Activated CD8-positive, alpha-beta T cell treated with anti-CD3 and anti-CD28 coated beads for 36 hours (primary cell): ENCODE data around the gene FSD1. TPM values are rescaled to one million over a fixed set of nuclear protein-coding genes. Genes with fewer than 3 reads are reported as not detected.
"Not testable (repeated sequence)": the region's sequence is repeated elsewhere in the genome, so short reads cannot be mapped to it uniquely, and the experiment has no call there.

Experiments used
- ATAC-seq: fragments of 200-7000 bp; cut with Tn5 transposase; one replicate; pipeline ENCODE4 v1.10.0; 2021; ENCODE audit warnings: mild to moderate bottlenecking, moderate library complexity
- CTCF ChIA-PET: fragments of 350-600 bp; sonication (Branson Sonifier 250); formaldehyde crosslinking; loops from one replicate; lab custom pipeline; 2021; ENCODE audit warnings: antibody characterized with exemption; lab: Charles Lee
- POLR2A ChIA-PET: fragments of 350-600 bp; sonication (Branson Sonifier 250); formaldehyde crosslinking; loops from one replicate; lab custom pipeline; 2021; ENCODE audit warnings: antibody characterized with exemption; lab: Charles Lee
- DNase-seq: peaks from one replicate; pipeline ENCODE4 v3.0.0-alpha.2; 2020
- H3K27ac Mint-ChIP-seq: one replicate; pipeline ENCODE4 v1.8.0; 2021; ENCODE audit warnings: mild to moderate bottlenecking, mixed read lengths
- H3K27me3 Mint-ChIP-seq: one replicate; pipeline ENCODE4 v1.8.0; 2021; ENCODE audit warnings: mixed read lengths
- H3K36me3 Mint-ChIP-seq: one replicate; pipeline ENCODE4 v1.8.0; 2021; ENCODE audit warnings: low read depth, mixed read lengths
- H3K4me1 Mint-ChIP-seq: one replicate; pipeline ENCODE4 v1.8.0; 2021; ENCODE audit warnings: low read depth, mixed read lengths
- H3K4me3 Mint-ChIP-seq: one replicate; pipeline ENCODE4 v1.8.0; 2021; ENCODE audit warnings: mild to moderate bottlenecking, moderate library complexity, mixed read lengths
- H3K9me3 Mint-ChIP-seq: one replicate; pipeline ENCODE4 v1.8.0; 2021; ENCODE audit warnings: mixed read lengths
- CTCF ChIP-seq: fragments of 200-600 bp; IDR thresholded peaks from one replicate; pipeline ENCODE4 v1.8.0; 2022; ENCODE audit warnings: antibody characterized with exemption, mild to moderate bottlenecking
- intact Hi-C: fragments of 100-400 bp; cut with micrococcal nuclease; formaldehyde crosslinking; loops from one replicate; pipeline ENCODE4 v1.10.0; 2022
- total RNA-seq, 2 experiments: library from RNA; stranded (reverse); gene quantifications; one replicate each; pipeline ENCODE4 v1.2.3, GENCODE V29; 2021

The FSD1 gene
- total RNA-seq, 2 experiments from 2014 or later, result 19.7 to 22.0 TPM

DNA sequence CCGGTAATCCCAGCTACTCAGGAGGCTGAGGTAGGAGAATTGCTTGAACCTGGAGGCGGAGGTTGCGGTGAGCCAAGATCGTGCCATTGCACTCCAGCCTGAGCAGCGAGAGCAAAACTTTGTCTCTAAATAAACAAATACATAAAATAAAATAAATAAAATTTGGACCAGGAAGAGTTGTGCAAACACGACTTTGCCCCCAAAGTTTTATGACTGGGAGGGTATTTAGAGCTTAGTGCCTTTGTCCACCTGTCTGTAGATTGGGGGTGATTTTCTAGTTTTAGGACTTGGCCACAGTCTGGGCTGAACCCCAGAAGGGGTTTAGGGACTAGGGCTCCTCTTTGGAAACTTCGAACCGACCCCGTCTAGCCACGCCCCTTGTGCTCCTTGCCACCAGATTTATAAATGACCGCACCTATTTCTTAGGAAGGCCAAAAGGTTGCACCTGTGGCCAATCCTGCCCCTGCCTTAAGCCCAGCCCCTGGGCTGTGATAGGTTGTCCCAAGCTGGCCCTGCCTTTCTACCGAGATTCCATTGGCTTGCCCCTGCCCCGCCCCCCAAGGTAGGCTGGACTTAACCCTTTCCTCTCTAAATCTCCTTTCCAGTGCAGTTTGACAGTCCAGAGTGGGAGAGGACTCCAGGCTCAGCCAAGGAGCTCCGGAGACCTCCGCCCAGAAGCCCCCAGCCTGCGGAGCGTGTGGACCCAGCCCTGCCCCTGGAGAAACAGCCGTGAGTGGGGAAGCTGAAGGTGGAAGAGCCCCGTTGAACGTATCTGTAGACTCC lies 20.0 kb upstream of the FSD1 start:
- H3K36me3 Mint-ChIP-seq, result no peaks in the 10 kb centered on the region
- peaks cover 3% of the 10 kb centered on the region for H3K4me1 Mint-ChIP-seq
- H3K27ac Mint-ChIP-seq, result no peak overlapping the region
- peaks cover 10% of the 10 kb centered on the region for H3K27me3 Mint-ChIP-seq
- H3K4me3 Mint-ChIP-seq, result no peak overlapping the region
- H3K9me3 Mint-ChIP-seq, result no peaks in the 10 kb centered on the region
- ATAC-seq (peak; percentile 53), DNase-seq (no peak)
- CTCF ChIA-PET, result interaction anchor here (0.9 to 1.2 kb wide), 3 partner anchors 18 to 96 kb away, joined by 3 to 5 read pairs (median 4); no protein-coding TSS in a partner anchor
- POLR2A ChIA-PET, result no interaction called here
- TF ChIP-seq CTCF, result no peak
- intact Hi-C loops, result no loop called here

DNA sequence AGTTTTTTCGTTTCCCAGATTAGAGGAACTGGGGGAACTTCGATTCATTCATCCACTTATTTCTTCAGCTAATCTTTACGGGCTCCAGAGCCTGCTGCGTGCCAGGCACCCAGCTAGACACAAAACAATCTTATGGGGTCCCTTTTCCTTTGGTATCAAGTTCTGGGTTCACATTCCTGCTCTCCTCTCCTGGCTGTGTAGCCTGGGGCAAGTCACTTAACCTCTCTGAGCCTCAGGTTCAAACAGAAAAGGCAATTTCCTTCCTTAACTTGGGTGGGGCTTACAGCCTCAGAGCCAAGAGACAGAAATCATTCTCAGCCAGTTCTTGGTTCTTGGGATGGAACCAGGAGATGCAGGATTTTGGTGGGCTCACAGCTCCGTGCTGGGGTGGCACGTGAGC lies 19.4 kb upstream of the FSD1 start:
- no peak for ATAC-seq
- H3K9me3 Mint-ChIP-seq, result no peaks in the 10 kb centered on the region
- ChIA-PET CTCF (interaction anchor here (0.9 to 1.2 kb wide), 2 partner anchors 18 to 68 kb away, joined by 4 to 5 read pairs; no protein-coding TSS in a partner anchor), POLR2A (no interaction called here)
- no peaks in the 10 kb centered on the region for H3K4me1 Mint-ChIP-seq
- H3K27ac Mint-ChIP-seq, result no peak overlapping the region
- H3K27me3 Mint-ChIP-seq, result peaks cover 7% of the 10 kb centered on the region
- no peak for DNase-seq
- no peaks in the 10 kb centered on the region for H3K36me3 Mint-ChIP-seq
- H3K4me3 Mint-ChIP-seq, result no peak overlapping the region
- intact Hi-C loops, result no loop called here
- no peak for TF ChIP-seq CTCF

DNA sequence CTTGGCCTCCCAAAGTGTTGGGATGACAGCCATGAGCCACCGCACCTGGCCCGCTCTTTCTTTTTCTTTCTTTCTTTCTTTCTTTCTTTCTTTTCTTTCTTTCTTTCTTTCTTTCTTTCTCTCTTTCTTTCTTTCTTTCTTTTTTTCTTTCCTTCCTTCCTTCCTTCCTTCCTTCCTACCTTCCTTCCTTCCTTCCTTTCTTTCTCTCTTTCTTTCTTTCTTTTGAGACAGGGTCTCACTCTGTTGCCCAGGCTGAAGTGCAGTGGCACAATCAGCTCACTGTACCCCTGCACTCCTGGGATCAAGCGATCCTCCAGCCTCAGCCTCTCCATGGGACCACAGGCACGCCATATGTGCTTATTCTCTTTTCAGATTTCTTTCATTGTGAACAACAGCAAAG lies 18.3 kb upstream of the FSD1 start:
- H3K4me1 Mint-ChIP-seq, CTCF ChIA-PET, DNase-seq, H3K4me3 Mint-ChIP-seq, H3K9me3 Mint-ChIP-seq, H3K27ac Mint-ChIP-seq, intact Hi-C loops, H3K36me3 Mint-ChIP-seq, POLR2A ChIA-PET, H3K27me3 Mint-ChIP-seq, ATAC-seq: not testable (repeated sequence)

DNA sequence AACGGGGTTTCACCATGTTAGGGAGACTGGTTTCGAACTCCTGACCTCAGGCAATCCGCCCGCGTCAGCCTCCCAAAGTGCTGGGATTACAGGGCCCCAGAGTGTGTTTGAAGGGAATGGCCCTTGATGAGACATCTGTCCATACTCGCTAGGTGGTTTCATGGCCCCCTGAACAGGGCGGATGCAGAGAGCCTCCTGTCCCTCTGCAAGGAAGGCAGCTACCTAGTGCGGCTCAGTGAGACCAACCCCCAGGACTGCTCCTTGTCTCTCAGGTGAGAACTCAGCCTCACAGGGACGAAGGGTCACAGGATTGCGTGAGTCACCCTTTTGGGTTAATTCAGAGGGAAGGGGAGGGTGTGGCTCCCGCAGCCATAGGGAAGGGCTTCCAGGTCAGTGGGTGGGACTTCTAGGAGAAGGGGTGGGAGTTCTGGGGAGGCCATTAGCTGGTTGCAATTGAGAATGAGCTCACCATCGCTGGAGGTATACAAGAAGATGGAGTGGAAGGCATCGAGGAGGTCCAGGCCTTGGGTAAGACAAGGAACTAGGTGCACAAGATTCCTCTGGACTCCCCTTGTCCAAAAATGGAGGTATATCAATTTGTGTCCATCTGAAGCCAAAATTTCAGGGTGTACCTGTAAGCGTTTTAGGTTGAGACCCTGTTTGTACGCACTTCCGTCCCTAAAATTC lies 16.2 kb upstream of the FSD1 start:
- no peaks in the 10 kb centered on the region for H3K36me3 Mint-ChIP-seq
- DNase-seq (no peak), ATAC-seq (no peak)
- no peaks in the 10 kb centered on the region for H3K27me3 Mint-ChIP-seq
- H3K27ac Mint-ChIP-seq, result no peak overlapping the region
- H3K4me1 Mint-ChIP-seq, result no peaks in the 10 kb centered on the region
- POLR2A ChIA-PET, result interaction anchor here (0.7 kb wide), 1 partner anchor 45 kb away, joined by 3 read pairs; no protein-coding TSS in a partner anchor
- H3K9me3 Mint-ChIP-seq, result no peaks in the 10 kb centered on the region
- CTCF ChIA-PET, result no interaction called here
- TF ChIP-seq CTCF, result no peak
- no peak overlapping the region for H3K4me3 Mint-ChIP-seq
- intact Hi-C loops, result no loop called here

DNA sequence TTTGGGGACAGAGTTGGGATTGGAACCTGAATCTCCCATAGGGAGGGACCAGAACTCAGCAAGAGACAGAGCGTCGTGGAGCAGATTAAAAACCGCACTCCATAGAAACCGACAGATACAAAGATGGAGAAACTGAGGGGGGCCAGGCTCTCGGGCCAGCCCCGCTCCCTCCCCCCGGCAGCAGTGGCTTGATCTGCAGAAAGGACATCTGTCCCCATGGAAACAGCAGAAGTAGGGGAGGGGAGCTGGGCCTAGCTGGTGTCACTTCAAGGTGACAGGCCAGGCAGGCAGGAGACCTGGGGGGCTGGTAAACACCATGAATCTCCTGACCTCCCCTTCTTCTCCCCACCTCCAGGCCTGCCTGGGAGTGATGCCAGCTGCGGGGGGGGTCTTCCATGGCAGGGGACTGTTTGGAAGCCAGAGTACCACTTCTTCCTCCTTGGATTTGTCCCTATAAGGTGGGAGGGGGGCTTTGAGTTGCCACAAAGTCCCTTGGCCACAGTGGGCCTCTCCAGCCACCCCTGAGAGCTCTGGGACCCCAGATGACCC lies 13.1 kb upstream of the FSD1 start:
- ATAC-seq (no peak), DNase-seq (no peak)
- Mint-ChIP-seq H3K36me3 (no peaks in the 10 kb centered on the region), H3K9me3 (no peaks in the 10 kb centered on the region), H3K27ac (no peak overlapping the region), H3K27me3 (no peaks in the 10 kb centered on the region), H3K4me1 (peaks cover 3% of the 10 kb centered on the region), H3K4me3 (no peak overlapping the region)
- no peak for TF ChIP-seq CTCF
- intact Hi-C loops, result no loop called here
- ChIA-PET POLR2A (interaction anchor here (1.1 kb wide), 1 partner anchor 24 kb away, joined by 4 read pairs; no protein-coding TSS in a partner anchor), CTCF (no interaction called here)
